ENCODE data around the gene USP1. TPM values are rescaled to one million over a fixed set of nuclear protein-coding genes. Genes with fewer than 3 reads are reported as not detected.
A peak's percentile ranks its signal among the peaks of the same experiment; 100 is the strongest.

Gene USP1
- total RNA-seq, 1 donor from 2014 or later, result 44.2 TPM

- no peaks in the 10 kb centered on the region for H3K27me3 Mint-ChIP-seq
- TF ChIP-seq CTCF (conservative IDR thresholded peaks at IDR 0.05), result no peak
- DNase-seq (ENCODE audit: extremely low spot score, unreplicated experiment), result no peak
- peak overlapping the region; percentile 67 for H3K4me3 Mint-ChIP-seq
- no peaks in the 10 kb centered on the region for H3K9me3 Mint-ChIP-seq
- peak overlapping the region; percentile 90 for H3K27ac Mint-ChIP-seq
- H3K36me3 Mint-ChIP-seq, result no peaks in the 10 kb centered on the region
- H3K4me1 Mint-ChIP-seq (ENCODE audit: unreplicated experiment), result peaks cover 11% of the 10 kb centered on the region
These were observed 10.6 kb upstream of the USP1 start for GRCh38 chr1:62426237-62426636.

- Mint-ChIP-seq H3K4me1 (ENCODE audit: unreplicated experiment) (peaks cover 11% of the 10 kb centered on the region), H3K27ac (peak overlapping the region; percentile 90), H3K36me3 (no peaks in the 10 kb centered on the region), H3K27me3 (no peaks in the 10 kb centered on the region), H3K4me3 (no peak overlapping the region), H3K9me3 (no peaks in the 10 kb centered on the region)
- no peak for TF ChIP-seq CTCF (conservative IDR thresholded peaks at IDR 0.05)
- no peak for DNase-seq (ENCODE audit: extremely low spot score, unreplicated experiment)
These were observed 10.1 kb upstream of the USP1 start for GRCh38 chr1:62426794-62427193.

GRCh38 chr1:62428351-62428750 is 8.5 kb upstream of the USP1 start:
- DNase-seq (ENCODE audit: extremely low spot score, unreplicated experiment), result no peak
- Mint-ChIP-seq H3K4me3 (no peak overlapping the region), H3K9me3 (no peaks in the 10 kb centered on the region), H3K4me1 (ENCODE audit: unreplicated experiment) (peaks cover 11% of the 10 kb centered on the region), H3K27me3 (no peaks in the 10 kb centered on the region), H3K36me3 (no peaks in the 10 kb centered on the region), H3K27ac (no peak overlapping the region)
- no peak for TF ChIP-seq CTCF (conservative IDR thresholded peaks at IDR 0.05)

GRCh38 chr1:62429581-62429980 is 7.3 kb upstream of the USP1 start:
- H3K27ac Mint-ChIP-seq, result no peak overlapping the region
- peaks cover 7% of the 10 kb centered on the region for H3K4me1 Mint-ChIP-seq (ENCODE audit: unreplicated experiment)
- no peaks in the 10 kb centered on the region for H3K9me3 Mint-ChIP-seq

GRCh38 chr1:62433861-62434617 is 2.8 kb upstream of the USP1 start:
- no peak for DNase-seq (ENCODE audit: extremely low spot score, unreplicated experiment)
- peak; percentile 42 for TF ChIP-seq CTCF (conservative IDR thresholded peaks at IDR 0.05)
- Mint-ChIP-seq H3K27ac (peak overlapping the region; percentile 69), H3K4me3 (peak overlapping the region; percentile 70), H3K36me3 (peaks cover 5% of the 10 kb centered on the region), H3K27me3 (no peaks in the 10 kb centered on the region), H3K4me1 (ENCODE audit: unreplicated experiment) (peaks cover 12% of the 10 kb centered on the region), H3K9me3 (peaks cover 6% of the 10 kb centered on the region)

More at GRCh38 chr1:62429581-62429980, 7.3 kb upstream of the USP1 start:
- Mint-ChIP-seq H3K4me3 (no peak overlapping the region), H3K36me3 (no peaks in the 10 kb centered on the region), H3K27me3 (no peaks in the 10 kb centered on the region)
- no peak for TF ChIP-seq CTCF (conservative IDR thresholded peaks at IDR 0.05)
- no peak for DNase-seq (ENCODE audit: extremely low spot score, unreplicated experiment)

All from type B pancreatic cell (in vitro differentiated cells).